Adipose tissue (tissue), 3 donors: ENCODE measurements around the gene TF. TPM values are rescaled to one million over a fixed set of nuclear protein-coding genes. Genes with fewer than 3 reads are reported as not detected.

Source experiments
- H3K27ac ChIP-seq: one replicate; pipeline ENCODE4 v1.5.1; 2013; ENCODE audit warnings: low read depth, low read length
- WGBS, 3 donors: extraction: QIAGEN DNeasy Blood & Tissue Kit; methylation state at CpG; one replicate each; pipeline ENCODE4 v1.1.7; 2013; 5-methylcytosine and 5-hydroxymethylcytosine counted together
- polyA plus RNA-seq, 3 donors: library from polyadenylated mRNA; stranded (reverse); fragments of 200-250 nt; gene quantifications; one replicate each; pipeline ENCODE4 v1.2.3, GENCODE V29; 2013
- donor health status: healthy with polysubstance abuse.
- donor health status: Bipolar disorder and iron deficiency.
- donor health status: healthy.

Gene TF
- polyA plus RNA-seq, 3 donors = 1.3 to 72.4 (median 63.7) TPM

GRCh38 chr3:133841196-133841595 lies 95.0 kb downstream of the TF start:
- no peak overlapping the region for H3K27ac ChIP-seq
- 94 to 97% (median 96%) methylated on average over 8 of the region's 8 CpGs for WGBS, 3 donors

DNA sequence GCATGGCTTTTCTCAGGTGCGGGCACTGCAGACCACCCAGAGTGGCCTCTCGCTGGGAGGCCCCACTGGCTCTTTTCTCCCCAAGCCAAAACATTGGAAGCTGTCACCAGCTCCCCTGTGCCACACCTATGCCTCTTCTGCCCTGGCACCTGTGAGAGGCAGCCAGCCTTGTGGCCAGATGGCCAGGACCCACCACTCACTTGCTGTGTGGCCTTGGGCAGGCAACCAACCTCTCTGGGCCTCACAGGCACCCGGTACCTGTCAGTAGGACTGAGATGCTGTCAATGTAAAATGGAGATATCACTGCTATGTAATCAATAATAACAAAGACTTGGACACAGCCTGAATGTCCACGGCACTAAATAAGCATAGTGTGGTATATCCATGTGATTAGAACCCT lies 96.0 kb downstream of the TF start:
- H3K27ac ChIP-seq = no peak overlapping the region
- 66 to 96% (median 92%) methylated on average over 4 of the region's 4 CpGs for WGBS, 3 donors

DNA sequence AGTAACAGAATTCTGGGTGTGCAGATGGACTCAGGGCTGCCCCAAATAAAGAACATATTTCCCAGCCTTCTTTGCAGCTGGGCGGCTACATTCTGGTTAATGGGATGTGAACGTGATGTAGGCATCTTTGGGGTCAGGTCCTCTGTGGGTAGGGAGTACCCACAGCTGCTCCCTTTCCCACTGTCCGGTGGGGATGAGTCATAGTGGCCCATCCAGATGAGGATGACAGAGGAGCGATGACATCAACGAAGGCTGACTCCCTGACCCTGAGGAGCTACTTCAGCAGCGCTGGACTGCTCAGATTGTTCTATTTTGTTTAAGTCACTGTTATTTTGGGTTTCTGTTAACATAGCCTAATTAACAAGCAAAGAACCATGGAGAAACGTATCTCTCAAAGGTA lies 97.4 kb downstream of the TF start:
- 65 to 78% (median 76%) methylated on average over 7 of the region's 7 CpGs for WGBS, 3 donors

DNA sequence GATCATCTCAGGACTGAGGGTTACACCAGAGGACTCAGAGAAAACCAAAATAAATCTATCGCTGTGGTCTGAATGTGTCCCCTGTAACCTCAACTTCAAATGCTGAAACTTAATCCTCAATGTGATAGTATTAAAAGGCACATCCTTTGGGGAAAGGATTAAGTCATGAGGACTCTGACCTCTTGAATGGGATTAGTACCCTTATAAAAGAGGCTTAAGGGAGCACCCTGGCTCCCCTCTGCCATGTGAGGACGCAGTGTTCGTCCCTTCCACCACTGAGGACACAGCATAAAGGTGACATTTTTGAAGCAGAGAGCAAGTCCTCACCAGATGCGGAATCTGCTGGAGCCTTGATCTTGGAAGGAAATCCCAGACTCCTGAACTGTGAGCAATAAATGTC lies 98.9 kb downstream of the TF start:
- H3K27ac ChIP-seq = no peak overlapping the region
- 95 to 96% (median 95%) methylated on average over 4 of the region's 4 CpGs for WGBS, 3 donors

More for the DNA sequence above, 97.4 kb downstream of the TF start:
- no peak overlapping the region for H3K27ac ChIP-seq

Other genes with a start within 250 kb of the TF start
- gene CDV3, start 172.7 kb upstream of the TF start, polyA plus RNA-seq = 100 to 1,000 TPM in 2 of 3 donors, 10 to 100 TPM in 1; 43.3 to 109 (median 106) TPM
- gene TOPBP1, start 84.5 kb upstream of the TF start, polyA plus RNA-seq = 10 to 100 TPM in 1 of 3 donors, 1 to 10 TPM in 2; 5.2 to 10.0 (median 6.9) TPM
- gene SRPRB, start 59.4 kb downstream of the TF start, polyA plus RNA-seq = 10 to 100 TPM; 14.8 to 67.9 (median 27.4) TPM
- 1 to 10 TPM; 3.2 to 8.1 (median 3.5) TPM for gene RAB6B, start 149.5 kb downstream of the TF start, polyA plus RNA-seq